Esophagus muscularis mucosa (tissue), 3 donors: ENCODE data around the gene POGLUT2.

ENCODE experiments used
- POLR2A ChIP-seq: fragments of 450-650 bp; IDR thresholded peaks from one replicate; pipeline ENCODE4 v1.6.1; 2017; ENCODE audit warnings: antibody characterized with exemption, moderate library complexity, mild to moderate bottlenecking, low read depth
- POLR2AphosphoS5 ChIP-seq, 2 donors: sonication (generic); formaldehyde crosslinking; IDR thresholded peaks; one replicate each; pipeline ENCODE4 v1.6.1; 2017; ENCODE audit warnings: antibody characterized with exemption in 2 of 2
- TF ChIP-seq, protein P1 (sequence below), 3 experiments: fragments of 200-600 bp in 2 of 3; fragments of 450-650 bp in 1 of 3; sonication (generic) in 2 of 3; IDR thresholded peaks; one replicate each; pipeline ENCODE4 v1.5.1; 2017 to 2019; ENCODE audit warnings: antibody characterized with exemption in 3 of 3, mild to moderate bottlenecking in 2 of 3, moderate library complexity in 1 of 3

GRCh38 chr13:102846261-102847015 lies 47.7 kb upstream of the POGLUT2 start:
- TF ChIP-seq, protein P1, sequence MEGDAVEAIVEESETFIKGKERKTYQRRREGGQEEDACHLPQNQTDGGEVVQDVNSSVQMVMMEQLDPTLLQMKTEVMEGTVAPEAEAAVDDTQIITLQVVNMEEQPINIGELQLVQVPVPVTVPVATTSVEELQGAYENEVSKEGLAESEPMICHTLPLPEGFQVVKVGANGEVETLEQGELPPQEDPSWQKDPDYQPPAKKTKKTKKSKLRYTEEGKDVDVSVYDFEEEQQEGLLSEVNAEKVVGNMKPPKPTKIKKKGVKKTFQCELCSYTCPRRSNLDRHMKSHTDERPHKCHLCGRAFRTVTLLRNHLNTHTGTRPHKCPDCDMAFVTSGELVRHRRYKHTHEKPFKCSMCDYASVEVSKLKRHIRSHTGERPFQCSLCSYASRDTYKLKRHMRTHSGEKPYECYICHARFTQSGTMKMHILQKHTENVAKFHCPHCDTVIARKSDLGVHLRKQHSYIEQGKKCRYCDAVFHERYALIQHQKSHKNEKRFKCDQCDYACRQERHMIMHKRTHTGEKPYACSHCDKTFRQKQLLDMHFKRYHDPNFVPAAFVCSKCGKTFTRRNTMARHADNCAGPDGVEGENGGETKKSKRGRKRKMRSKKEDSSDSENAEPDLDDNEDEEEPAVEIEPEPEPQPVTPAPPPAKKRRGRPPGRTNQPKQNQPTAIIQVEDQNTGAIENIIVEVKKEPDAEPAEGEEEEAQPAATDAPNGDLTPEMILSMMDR (IDR thresholded peaks at IDR 0.05) = no peak
- TF ChIP-seq POLR2A (no peak), POLR2AphosphoS5 (IDR thresholded peaks at IDR 0.05) (no peak)
